SW480 (cell line): ENCODE results near the gene ADCK2.
"Not testable (repeated sequence)": the region's sequence is repeated elsewhere in the genome, so short reads cannot be mapped to it uniquely, and the experiment has no call there.

Experiments
- DNase-seq: peaks from one replicate; pipeline ENCODE4 v3.0.0-alpha.2; 2016; ENCODE audit warnings: low spot score

The ADCK2 gene

GRCh38 chr7:140734729-140735128 lies 62.0 kb downstream of the ADCK2 start:
- DNase-seq, result no peak

- no peak for DNase-seq
Measured at GRCh38 chr7:140738280-140738679, 65.5 kb downstream of the ADCK2 start.

DNA sequence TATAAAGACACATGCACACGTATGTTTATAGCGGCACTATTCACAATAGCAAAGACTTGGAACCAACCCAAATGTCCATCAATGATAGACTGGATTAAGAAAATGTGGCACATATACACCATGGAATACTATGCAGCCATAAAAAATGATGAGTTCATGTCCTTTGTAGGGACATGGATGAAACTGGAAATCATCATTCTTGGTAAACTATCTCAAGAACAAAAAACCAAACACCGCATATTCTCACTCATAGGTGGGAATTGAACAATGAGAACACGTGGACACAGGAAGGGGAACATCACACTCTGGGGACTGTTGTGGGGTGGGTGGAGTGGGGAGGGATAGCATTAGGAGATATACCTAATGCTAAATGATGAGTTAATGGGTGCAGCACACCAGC lies 70.5 kb downstream of the ADCK2 start:
- DNase-seq, result not testable (repeated sequence)

GRCh38 chr7:140744005-140744404 lies 71.3 kb downstream of the ADCK2 start:
- DNase-seq, result no peak
